ENCODE data around the gene ITGA11.

- TF ChIP-seq CTCF (conservative IDR thresholded peaks at IDR 0.05; ENCODE audit: low read depth in 2 of 2) = no peak
- no peak for TF ChIP-seq REST (IDR thresholded peaks at IDR 0.05; ENCODE audit: unreplicated experiment)
- no peak for TF ChIP-seq POLR2AphosphoS5 (IDR thresholded peaks at IDR 0.05; ENCODE audit: low read depth)
- no peak for TF ChIP-seq EZH2 (IDR thresholded peaks at IDR 0.05; ENCODE audit: low read depth, unreplicated experiment)
- TF ChIP-seq NANOG (IDR thresholded peaks at IDR 0.05; ENCODE audit: borderline replicate concordance) = no peak
- no peak for TF ChIP-seq ETS1 (IDR thresholded peaks at IDR 0.05)
- TF ChIP-seq CREB1 (CRISPR knock-in tag; IDR thresholded peaks at IDR 0.05; ENCODE audit: low read depth) = no peak
- no peak for TF ChIP-seq EZH2phosphoT487 (IDR thresholded peaks at IDR 0.05; ENCODE audit: unreplicated experiment)
- TF ChIP-seq STAT1 (IDR thresholded peaks at IDR 0.05; ENCODE audit: unreplicated experiment) = no peak
Measured at GRCh38 chr15:68286256-68286655, 145.7 kb downstream of the ITGA11 start.

All from GM23338 (cell line).